Transverse colon (tissue), 4 donors: Measurements from ENCODE around the gene PLD3.

Experiments used
- EP300 ChIP-seq: sonication (generic); formaldehyde crosslinking; IDR thresholded peaks from one replicate; pipeline ENCODE4 v1.6.1; 2017; ENCODE audit warnings: antibody characterized with exemption, low read depth
- POLR2A ChIP-seq: fragments of 450-650 bp; IDR thresholded peaks from one replicate; pipeline ENCODE4 v1.6.1; 2016; ENCODE audit warnings: antibody characterized with exemption, mild to moderate bottlenecking, moderate library complexity
- POLR2AphosphoS5 ChIP-seq, 3 donors: sonication (generic); formaldehyde crosslinking; IDR thresholded peaks; one replicate each; pipeline ENCODE4 v1.6.1; 2016; ENCODE audit warnings: antibody characterized with exemption in 3 of 3
- TF ChIP-seq, protein P1 (sequence below), 5 experiments: fragments of 200-600 bp in 3 of 5; fragments of 450-650 bp in 2 of 5; sonication (generic) in 3 of 5; IDR thresholded peaks; 1 replicate in 2 of 5; 2 replicates in 3 of 5; pipeline ENCODE4 v1.5.1; 2016 to 2017; ENCODE audit warnings: antibody characterized with exemption in 5 of 5, inconsistent platforms in 3 of 5, mild to moderate bottlenecking in 2 of 5, moderate library complexity in 1 of 5

DNA sequence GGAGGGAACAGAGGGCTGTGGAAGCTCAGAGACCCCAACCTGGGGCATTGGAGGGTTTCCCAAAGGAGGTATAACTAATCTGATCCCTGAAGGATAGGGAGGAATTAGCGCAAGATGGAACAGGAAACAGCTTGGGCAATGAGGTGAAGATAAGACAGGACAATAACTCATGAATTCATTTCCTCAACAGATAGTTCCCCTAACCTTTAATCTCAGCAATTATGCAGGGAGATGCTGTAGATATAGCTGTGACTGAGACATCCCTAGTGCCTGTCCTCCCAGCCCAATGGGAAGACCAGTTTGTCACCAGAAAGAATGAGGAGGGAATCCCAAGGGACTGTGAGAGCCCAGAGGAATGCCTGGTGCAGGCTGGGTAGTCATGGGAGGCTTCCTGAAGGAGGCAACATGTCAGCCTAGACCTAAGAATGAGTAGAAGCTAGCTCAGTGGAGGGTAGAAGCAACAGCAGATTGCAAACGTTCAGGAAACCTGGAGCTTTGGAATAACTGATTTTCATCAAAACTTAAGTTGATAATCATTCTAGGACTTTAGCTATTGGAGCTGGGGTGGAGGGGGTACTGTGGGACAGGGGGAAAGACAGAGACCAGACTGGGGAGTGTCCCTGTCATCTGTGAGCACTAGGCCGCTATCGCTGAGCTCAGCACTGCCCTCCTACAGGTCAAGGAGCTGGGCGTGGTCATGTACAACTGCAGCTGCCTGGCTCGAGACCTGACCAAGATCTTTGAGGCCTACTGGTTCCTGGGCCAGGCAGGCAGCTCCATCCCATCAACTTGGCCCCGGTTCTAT lies 22.7 kb downstream of the PLD3 start:
- TF ChIP-seq, protein P1, sequence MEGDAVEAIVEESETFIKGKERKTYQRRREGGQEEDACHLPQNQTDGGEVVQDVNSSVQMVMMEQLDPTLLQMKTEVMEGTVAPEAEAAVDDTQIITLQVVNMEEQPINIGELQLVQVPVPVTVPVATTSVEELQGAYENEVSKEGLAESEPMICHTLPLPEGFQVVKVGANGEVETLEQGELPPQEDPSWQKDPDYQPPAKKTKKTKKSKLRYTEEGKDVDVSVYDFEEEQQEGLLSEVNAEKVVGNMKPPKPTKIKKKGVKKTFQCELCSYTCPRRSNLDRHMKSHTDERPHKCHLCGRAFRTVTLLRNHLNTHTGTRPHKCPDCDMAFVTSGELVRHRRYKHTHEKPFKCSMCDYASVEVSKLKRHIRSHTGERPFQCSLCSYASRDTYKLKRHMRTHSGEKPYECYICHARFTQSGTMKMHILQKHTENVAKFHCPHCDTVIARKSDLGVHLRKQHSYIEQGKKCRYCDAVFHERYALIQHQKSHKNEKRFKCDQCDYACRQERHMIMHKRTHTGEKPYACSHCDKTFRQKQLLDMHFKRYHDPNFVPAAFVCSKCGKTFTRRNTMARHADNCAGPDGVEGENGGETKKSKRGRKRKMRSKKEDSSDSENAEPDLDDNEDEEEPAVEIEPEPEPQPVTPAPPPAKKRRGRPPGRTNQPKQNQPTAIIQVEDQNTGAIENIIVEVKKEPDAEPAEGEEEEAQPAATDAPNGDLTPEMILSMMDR (IDR thresholded peaks at IDR 0.05): no peak
- TF ChIP-seq POLR2AphosphoS5 (IDR thresholded peaks at IDR 0.05) (no peak), POLR2A (no peak), EP300 (no peak)
